HS-5 (cell line): ENCODE data around the gene TNXB.
"Not testable (repeated sequence)": the region's sequence is repeated elsewhere in the genome, so short reads cannot be mapped to it uniquely, and the experiment has no call there.

ENCODE experiments used
- DNase-seq: peaks from one replicate; pipeline ENCODE4 v3.0.0-alpha.2; 2012; ENCODE audit warnings: low read depth

Gene TNXB

DNA sequence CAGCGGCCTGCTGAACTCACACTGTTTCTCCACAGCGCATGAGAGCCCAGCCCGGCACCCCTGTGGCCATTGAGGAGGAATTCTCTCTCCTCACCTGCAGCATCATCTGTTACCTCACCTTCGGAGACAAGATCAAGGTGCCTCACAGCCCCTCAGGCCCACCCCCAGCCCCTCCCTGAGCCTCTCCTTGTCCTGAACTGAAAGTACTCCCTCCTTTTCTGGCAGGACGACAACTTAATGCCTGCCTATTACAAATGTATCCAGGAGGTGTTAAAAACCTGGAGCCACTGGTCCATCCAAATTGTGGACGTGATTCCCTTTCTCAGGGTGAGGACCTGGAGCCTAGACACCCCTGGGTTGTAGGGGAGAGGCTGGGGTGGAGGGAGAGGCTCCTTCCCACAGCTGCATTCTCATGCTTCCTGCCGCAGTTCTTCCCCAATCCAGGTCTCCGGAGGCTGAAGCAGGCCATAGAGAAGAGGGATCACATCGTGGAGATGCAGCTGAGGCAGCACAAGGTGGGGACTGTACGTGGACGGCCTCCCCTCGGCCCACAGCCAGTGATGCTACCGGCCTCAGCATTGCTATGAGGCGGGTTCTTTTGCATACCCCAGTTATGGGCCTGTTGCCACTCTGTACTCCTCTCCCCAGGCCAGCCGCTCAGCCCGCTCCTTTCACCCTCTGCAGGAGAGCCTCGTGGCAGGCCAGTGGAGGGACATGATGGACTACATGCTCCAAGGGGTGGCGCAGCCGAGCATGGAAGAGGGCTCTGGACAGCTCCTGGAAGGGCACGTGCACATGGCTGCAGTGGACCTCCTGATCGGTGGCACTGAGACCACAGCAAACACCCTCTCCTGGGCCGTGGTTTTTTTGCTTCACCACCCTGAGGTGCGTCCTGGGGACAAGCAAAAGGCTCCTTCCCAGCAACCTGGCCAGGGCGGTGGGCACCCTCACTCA is 69.5 kb downstream of the TNXB start:
- DNase-seq, result not testable (repeated sequence)

DNA sequence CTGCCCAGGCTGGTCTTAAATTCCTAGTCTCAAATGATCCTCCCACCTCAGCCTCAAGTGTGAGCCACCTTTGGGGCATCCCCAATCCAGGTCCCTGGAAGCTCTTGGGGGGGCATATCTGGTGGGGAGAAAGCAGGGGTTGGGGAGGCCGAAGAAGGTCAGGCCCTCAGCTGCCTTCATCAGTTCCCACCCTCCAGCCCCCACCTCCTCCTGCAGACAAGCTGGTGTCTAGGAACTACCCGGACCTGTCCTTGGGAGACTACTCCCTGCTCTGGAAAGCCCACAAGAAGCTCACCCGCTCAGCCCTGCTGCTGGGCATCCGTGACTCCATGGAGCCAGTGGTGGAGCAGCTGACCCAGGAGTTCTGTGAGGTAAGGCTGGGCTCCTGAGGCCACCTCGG is 70.3 kb downstream of the TNXB start:
- not testable (repeated sequence) for DNase-seq

DNA sequence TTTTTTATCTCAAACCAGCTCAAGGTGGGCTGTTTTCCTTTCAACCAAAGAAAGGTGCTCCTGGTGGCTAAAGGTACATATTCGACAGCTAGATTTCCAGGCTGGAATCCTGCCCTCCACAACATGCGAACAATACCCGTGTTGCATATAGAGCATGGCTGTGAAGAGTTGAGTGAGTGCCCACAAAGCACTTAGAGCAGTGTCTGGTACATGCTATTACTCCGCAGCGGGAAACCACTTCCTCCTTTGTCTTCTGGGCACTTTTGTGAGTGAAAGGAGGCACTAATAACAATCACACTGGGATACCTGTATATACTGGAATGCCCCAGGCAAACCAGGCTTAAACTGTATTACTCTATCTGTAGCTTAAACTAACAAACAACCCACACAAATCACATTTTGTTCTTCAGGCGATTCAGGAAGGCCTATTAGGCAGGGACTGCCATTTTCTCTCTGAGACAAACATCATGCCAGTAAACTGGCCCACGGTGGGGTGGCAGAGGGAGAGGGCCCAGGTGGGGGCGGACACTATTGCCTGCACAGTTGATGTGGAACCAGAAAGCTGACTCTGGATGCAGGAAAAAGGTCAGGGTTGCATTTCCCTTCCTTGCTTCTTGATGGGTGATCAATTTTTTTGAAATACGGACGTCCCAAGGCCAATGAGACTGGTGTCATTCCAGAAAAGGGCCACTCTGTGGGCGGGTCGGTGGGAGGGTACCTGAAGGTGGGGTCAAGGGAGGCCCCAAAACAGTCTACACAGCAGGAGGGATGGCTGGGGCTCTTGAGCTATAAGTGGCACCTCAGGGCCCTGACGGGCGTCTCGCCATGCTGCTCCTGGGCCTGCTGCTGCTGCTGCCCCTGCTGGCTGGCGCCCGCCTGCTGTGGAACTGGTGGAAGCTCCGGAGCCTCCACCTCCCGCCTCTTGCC is 71.3 kb downstream of the TNXB start, which contains the start of gene CYP21A2:
Gene CYP21A2 (plus strand): TSS at position 818 of the 927 bp plus-strand sequence. CDS start 8 bp downstream, at position 826.
- DNase-seq, result not testable (repeated sequence)

DNA sequence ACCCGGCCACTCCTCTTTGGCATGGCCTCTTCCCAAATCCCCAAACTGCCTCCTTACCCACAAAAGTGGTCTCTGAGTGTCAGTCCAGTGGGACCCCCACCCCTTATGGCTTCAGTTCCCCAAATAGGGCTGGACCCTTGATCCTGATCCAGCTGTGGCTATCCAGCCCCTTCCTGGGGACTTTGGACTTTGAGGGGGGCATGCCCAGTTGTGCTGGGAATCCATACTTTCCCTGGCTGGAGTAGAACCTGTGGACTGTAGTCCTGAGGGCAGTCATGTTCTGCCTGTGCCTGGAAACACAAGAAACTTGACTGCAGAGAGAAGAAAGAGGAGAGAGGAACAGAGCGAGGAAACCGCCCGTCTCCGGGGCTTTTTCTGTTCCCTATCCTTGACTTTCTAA is 72.0 kb downstream of the TNXB start:
- not testable (repeated sequence) for DNase-seq

DNA sequence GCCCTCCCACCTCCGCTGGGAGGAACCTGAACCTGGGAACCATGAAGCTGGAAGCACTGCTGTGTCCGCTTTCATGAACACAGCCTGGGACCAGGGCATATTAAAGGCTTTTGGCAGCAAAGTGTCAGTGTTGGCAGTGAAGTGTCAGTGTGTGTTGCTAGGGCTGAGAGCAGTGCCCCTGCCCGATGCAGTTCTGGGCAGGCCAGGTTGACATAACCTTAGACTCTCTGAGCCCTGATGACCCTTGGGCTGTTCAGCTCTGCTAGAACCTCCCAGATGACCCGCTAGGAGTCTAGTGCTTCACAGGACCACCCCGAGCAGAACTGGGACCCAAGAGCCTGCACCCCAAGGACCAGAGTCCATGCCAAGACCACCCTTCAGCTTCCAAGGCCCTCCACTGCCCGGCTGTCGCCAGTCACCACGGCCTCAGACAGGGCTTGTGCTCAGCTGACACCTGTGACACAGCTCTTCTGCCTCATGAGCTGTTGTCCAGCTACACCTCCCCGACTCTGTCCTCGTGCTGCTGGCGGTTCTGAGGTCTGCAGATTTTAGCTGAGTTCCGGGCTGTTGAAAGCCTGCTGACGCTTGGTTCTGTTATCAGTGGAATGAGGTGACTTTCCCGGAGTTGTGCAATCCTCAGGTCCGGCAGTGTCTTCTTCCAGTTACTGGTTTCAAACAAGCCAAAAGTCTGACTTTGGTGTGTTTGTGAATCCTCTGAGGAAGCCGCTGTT is 73.7 kb downstream of the TNXB start:
- DNase-seq, result not testable (repeated sequence)

DNA sequence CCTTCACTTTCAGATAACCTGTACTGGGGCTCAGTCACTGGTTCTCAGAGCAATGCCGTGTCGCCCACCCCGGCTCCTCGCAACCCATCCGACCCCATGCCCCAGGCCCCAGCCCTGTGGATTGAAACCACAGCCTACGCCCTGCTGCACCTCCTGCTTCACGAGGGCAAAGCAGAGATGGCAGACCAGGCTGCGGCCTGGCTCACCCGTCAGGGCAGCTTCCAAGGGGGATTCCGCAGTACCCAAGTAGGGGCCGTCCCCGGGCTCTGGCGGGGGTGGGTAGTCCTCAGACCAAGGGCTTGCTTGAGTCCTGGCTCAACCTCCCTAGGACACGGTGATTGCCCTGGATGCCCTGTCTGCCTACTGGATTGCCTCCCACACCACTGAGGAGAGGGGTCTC is 79.6 kb downstream of the TNXB start:
- DNase-seq, result not testable (repeated sequence)

DNA sequence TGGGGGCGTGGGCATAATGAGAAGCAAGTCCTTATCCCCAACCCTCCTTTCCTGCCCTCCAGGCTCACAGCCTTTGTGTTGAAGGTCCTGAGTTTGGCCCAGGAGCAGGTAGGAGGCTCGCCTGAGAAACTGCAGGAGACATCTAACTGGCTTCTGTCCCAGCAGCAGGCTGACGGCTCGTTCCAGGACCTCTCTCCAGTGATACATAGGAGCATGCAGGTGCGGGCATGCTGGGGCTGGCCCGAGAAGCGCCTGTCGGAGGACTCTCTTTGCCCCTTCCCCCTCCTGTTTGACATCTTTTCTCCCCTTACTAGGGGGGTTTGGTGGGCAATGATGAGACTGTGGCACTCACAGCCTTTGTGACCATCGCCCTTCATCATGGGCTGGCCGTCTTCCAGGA is 80.5 kb downstream of the TNXB start:
- DNase-seq, result not testable (repeated sequence)

GRCh38 chr6:32022100-32022499 is 87.0 kb downstream of the TNXB start:
- DNase-seq, result not testable (repeated sequence)

DNA sequence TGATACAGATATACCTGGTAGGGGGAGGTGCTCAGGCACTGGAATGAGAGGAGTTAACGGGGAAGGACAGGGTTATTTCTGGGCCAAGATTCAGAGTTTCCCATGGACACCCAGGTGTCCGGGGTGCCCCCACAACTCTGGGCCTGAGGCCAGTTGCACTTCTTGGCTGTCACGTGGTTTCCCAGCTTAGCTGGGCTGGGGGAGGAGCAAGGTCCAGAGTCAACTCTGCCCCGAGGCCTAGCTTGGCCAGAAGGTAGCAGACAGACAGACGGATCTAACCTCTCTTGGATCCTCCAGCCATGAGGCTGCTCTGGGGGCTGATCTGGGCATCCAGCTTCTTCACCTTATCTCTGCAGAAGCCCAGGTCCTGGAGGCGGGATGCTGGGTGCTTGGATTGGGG is 94.6 kb downstream of the TNXB start, which contains the start of gene C4B:
Gene C4B (plus strand): TSS at position 249 of the 400 bp plus-strand sequence. CDS start 51 bp downstream, at position 300.
- not testable (repeated sequence) for DNase-seq

DNA sequence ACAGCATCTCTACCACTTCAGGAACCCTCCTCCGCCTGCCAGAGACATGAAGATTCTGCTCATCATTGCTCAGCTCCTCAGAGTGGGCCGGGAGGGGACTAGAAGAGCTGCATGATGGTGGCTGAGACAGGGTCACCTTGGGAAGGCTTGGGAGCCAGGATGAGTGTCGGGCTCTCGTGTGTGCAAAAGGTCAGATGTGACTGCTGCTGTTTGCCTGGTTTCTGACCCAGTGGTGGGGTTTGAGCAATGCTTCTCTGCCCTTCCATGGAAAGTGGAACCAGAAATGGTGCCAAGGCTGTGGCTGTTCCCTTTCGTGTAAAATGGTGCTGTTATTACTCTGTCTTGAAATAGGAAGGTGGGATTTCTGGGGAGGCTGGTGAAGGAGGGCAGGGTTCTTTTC is 95.4 kb downstream of the TNXB start:
- not testable (repeated sequence) for DNase-seq

DNA sequence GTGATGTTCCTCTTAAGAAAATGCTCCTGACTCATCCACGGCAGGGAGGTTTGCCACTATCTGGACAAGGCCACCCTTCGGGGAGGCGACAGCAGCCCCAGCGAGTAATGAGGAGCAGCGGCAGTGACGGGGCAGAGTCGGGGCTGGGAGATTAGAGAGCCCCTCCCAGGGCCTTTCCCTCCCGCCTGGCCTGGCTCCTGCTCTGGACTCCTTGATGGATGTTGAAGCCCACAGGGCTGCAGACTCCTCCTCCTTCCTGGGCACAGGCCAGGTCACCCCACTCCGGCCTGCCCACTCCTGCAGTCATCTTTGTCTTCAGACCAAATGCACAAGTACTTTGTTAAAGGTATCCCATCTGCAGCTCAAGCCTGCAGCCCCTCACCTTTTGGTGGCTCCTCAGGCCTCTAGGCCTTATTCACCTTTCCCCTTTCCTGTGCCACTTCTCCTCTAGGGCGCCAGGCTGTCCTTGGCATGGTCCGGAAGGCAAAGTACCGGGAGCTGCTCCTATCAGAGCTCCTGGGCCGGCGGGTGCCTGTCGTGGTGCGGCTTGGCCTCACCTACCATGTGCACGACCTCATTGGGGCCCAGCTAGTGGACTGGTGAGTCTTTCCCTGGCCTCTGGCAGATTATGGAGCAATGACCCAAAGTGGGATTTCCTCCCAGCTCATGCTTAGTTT is 96.1 kb downstream of the TNXB start:
- not testable (repeated sequence) for DNase-seq

GRCh38 chr6:32010856-32011530 is 98.1 kb downstream of the TNXB start:
- not testable (repeated sequence) for DNase-seq

DNA sequence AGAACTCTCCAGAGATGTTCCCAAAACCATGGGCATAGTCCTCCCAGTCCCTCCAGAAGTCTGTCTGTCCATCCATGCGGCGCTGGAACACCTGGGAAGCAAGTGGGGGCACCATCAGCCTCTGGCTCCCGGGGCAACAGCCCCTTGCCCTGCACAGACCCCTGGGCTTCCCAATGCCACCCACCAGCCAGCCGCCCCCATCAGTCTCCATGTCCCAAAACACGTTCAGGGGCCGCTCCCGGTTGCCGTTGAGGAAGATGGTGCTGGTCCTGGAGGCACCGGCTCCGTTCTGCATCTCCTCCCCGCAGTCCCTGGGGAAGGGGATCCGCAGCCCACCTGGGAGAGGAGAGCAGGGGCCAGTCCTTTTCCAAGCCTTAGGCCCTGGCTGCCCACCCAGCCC is 99.6 kb downstream of the TNXB start:
- DNase-seq, result not testable (repeated sequence)

DNA sequence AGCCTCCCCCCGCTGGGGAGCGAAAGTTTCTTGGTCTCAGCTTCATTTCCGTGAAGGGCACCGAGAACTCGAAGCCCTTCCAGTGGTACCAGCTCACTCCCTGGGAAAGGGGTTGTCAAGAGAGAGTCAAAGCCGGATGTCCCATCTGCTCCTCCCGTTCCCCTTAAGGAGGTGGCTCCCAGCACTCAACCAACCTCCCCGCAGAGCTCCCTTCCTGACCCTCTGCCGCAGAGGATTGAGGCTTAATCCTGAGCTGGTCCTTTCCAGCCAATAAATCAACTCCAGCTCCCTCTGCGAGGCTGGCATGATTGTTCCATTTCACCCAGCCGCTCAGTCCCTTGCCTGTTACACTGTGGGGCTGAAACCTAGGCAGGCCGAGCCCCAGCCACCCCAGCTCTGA is 100.5 kb downstream of the TNXB start:
- not testable (repeated sequence) for DNase-seq

DNA sequence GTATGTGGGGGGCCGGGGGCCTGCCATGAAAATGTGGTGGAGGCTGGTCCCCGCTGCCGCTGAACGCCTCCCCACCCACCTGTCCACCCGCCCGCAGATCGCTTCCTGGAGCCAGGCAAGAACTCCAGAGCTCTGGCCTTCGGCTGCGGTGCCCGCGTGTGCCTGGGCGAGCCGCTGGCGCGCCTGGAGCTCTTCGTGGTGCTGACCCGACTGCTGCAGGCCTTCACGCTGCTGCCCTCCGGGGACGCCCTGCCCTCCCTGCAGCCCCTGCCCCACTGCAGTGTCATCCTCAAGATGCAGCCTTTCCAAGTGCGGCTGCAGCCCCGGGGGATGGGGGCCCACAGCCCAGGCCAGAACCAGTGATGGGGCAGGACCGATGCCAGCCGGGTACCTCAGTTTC is 101.1 kb downstream of the TNXB start:
- DNase-seq, result not testable (repeated sequence)

DNA sequence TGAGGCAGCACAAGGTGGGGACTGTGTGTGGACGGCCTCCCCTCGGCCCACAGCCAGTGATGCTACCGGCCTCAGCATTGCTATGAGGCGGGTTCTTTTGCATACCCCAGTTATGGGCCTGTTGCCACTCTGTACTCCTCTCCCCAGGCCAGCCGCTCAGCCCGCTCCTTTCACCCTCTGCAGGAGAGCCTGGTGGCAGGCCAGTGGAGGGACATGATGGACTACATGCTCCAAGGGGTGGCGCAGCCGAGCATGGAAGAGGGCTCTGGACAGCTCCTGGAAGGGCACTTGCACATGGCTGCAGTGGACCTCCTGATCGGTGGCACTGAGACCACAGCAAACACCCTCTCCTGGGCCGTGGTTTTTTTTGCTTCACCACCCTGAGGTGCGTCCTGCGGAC is 102.1 kb downstream of the TNXB start:
- DNase-seq, result not testable (repeated sequence)

- DNase-seq, result not testable (repeated sequence)
Measured at GRCh38 chr6:32005991-32006529, 103.1 kb downstream of the TNXB start.

DNA sequence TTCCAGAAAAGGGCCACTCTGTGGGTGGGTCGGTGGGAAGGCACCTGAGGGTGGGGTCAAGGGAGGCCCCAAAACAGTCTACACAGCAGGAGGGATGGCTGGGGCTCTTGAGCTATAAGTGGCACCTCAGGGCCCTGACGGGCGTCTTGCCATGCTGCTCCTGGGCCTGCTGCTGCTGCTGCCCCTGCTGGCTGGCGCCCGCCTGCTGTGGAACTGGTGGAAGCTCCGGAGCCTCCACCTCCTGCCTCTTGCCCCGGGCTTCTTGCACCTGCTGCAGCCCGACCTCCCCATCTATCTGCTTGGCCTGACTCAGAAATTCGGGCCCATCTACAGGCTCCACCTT is 103.6 kb downstream of the TNXB start:
- not testable (repeated sequence) for DNase-seq

DNA sequence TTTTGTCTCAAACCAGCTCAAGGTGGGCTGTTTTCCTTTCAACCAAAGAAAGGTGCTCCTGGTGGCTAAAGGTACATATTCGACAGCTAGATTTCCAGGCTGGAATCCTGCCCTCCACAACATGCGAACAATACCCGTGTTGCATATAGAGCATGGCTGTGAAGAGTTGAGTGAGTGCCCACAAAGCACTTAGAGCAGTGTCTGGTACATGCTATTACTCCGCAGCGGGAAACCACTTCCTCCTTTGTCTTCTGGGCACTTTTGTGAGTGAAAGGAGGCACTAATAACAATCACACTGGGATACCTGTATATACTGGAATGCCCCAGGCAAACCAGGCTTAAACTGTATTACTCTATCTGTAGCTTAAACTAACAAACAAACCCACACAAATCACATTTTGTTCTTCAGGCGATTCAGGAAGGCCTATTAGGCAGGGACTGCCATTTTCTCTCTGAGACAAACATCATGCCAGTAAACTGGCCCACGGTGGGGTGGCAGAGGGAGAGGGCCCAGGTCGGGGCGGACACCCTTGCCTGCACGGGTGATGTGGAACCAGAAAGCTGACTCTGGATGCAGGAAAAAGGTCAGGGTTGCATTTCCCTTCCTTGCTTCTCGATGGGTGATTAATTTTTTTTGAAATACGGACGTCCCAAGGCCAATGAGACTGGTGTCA is 104.1 kb downstream of the TNXB start:
- DNase-seq, result not testable (repeated sequence)

GRCh38 chr6:32004393-32004792 is 104.7 kb downstream of the TNXB start:
- not testable (repeated sequence) for DNase-seq
